DOHH2 (cell line): Measurements from ENCODE around the gene COL18A1.

Source experiments
- H3F3A ChIP-seq: fragments of 200-600 bp; sonication (generic), shearing (Covaris generic); 2 replicates; pipeline ENCODE4 v1.6.0; 2016; ENCODE audit warnings: antibody characterized with exemption, mild to moderate bottlenecking; ENCODE audit not compliant: control insufficient read depth, insufficient read depth
- H3K27ac ChIP-seq: fragments of 200-600 bp; sonication (generic); 2 replicates; pipeline ENCODE4 v1.5.1; 2014; ENCODE audit warnings: low read depth, mild to moderate bottlenecking, low read length, moderate library complexity
- H3K27me3 ChIP-seq: fragments of 200-600 bp; sonication (generic); 2 replicates; pipeline ENCODE4 v1.6.1; 2014; ENCODE audit warnings: mild to moderate bottlenecking, low read length, mixed read lengths; ENCODE audit not compliant: control insufficient read depth
- H3K36me3 ChIP-seq: fragments of 200-600 bp; sonication (generic); 2 replicates; pipeline ENCODE4 v1.6.1; 2014; ENCODE audit warnings: mild to moderate bottlenecking, low read length, moderate library complexity, mixed read lengths; ENCODE audit not compliant: control insufficient read depth
- H3K4me1 ChIP-seq: fragments of 200-600 bp; sonication (generic); 2 replicates; pipeline ENCODE4 v1.6.1; 2014; ENCODE audit warnings: mild to moderate bottlenecking, low read length, mixed read lengths; ENCODE audit not compliant: control insufficient read depth
- H3K4me2 ChIP-seq: fragments of 200-600 bp; sonication (generic); 2 replicates; pipeline ENCODE4 v1.6.0; 2014; ENCODE audit warnings: mild to moderate bottlenecking, low read length, moderate library complexity
- H3K4me3 ChIP-seq: fragments of 200-600 bp; sonication (generic); 2 replicates; pipeline ENCODE4 v1.5.1; 2014; ENCODE audit warnings: mild to moderate bottlenecking, low read length, mixed read lengths
- H3K79me2 ChIP-seq: fragments of 200-600 bp; sonication (generic); 2 replicates; pipeline ENCODE4 v1.6.1; 2014; ENCODE audit warnings: mild to moderate bottlenecking, low read length, mixed read lengths; ENCODE audit not compliant: control insufficient read depth
- H3K9me2 ChIP-seq: fragments of 200-600 bp; sonication (generic); replicated peaks from 2 replicates; pipeline ENCODE4 v1.6.1; 2014; ENCODE audit warnings: mild to moderate bottlenecking, low read length, mixed read lengths; ENCODE audit not compliant: control insufficient read depth
- H3K9me3 ChIP-seq: fragments of 200-600 bp; sonication (generic); 2 replicates; pipeline ENCODE4 v1.6.1; 2014; ENCODE audit warnings: antibody characterized with exemption, low read length, mixed read lengths; ENCODE audit not compliant: control insufficient read depth, insufficient read depth
- H4K20me1 ChIP-seq: fragments of 200-600 bp; sonication (generic); 2 replicates; pipeline ENCODE4 v1.6.0; 2014; ENCODE audit warnings: low read depth, mild to moderate bottlenecking, antibody characterized with exemption, low read length, moderate library complexity; ENCODE audit not compliant: control insufficient read depth, insufficient read depth
- EZH2phosphoT487 ChIP-seq: fragments of 200-600 bp; sonication (generic); IDR thresholded peaks from 2 replicates; pipeline ENCODE4 v1.6.1; 2017; ENCODE audit warnings: borderline replicate concordance, mild to moderate bottlenecking, antibody characterized with exemption, low read length, moderate library complexity, mixed read lengths
- TF ChIP-seq, protein P1 (sequence below): fragments of 200-600 bp; sonication (generic); IDR thresholded peaks from one replicate; pipeline ENCODE4 v1.5.1; 2014; ENCODE audit warnings: antibody characterized with exemption, mild to moderate bottlenecking, low read depth, low read length; ENCODE audit not compliant: poor library complexity, severe bottlenecking

The COL18A1 gene

DNA sequence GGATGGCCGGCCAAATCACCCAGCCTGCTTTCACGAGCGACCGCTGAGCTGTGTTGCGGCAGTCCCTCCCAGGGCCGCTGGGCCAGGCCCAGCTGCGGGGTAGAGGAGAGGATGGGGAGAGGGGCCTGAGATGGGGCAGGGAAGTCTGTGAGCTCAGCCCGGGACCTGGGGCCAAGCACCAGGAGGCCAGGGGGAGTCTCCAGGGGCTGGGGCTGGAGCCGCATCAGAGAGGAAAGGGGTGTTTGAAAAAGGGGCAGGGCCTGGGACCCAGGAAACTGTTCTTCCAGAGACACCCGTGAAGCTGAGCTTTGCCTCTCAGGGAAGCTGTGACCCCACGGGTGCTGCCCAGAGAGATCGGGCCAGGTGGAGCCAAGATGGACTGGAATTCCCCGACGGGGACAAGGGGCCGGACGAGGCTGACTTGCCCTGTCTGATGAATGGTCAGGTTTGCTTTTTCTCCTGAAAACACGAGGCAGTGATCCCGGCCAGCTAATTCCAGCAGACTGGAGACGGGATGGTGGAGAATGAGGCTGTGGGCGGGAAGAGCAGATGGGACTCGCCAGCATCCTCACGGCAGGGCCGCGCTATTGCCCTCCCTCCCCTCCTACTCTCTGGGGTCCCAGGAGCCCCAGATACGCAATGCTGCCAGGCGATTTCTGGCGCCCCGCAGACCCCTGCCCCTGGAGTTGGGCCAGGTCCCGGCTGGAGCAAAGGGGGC is 40.3 kb upstream of the COL18A1 start:
- H3F3A ChIP-seq = no peaks in the 10 kb centered on the region
- H4K20me1 ChIP-seq = no peaks in the 10 kb centered on the region
- H3K9me2 ChIP-seq = no peaks in the 10 kb centered on the region
- H3K36me3 ChIP-seq = no peaks in the 10 kb centered on the region
- no peak overlapping the region for H3K27ac ChIP-seq
- no peak for TF ChIP-seq EZH2phosphoT487
- TF ChIP-seq, protein P1, sequence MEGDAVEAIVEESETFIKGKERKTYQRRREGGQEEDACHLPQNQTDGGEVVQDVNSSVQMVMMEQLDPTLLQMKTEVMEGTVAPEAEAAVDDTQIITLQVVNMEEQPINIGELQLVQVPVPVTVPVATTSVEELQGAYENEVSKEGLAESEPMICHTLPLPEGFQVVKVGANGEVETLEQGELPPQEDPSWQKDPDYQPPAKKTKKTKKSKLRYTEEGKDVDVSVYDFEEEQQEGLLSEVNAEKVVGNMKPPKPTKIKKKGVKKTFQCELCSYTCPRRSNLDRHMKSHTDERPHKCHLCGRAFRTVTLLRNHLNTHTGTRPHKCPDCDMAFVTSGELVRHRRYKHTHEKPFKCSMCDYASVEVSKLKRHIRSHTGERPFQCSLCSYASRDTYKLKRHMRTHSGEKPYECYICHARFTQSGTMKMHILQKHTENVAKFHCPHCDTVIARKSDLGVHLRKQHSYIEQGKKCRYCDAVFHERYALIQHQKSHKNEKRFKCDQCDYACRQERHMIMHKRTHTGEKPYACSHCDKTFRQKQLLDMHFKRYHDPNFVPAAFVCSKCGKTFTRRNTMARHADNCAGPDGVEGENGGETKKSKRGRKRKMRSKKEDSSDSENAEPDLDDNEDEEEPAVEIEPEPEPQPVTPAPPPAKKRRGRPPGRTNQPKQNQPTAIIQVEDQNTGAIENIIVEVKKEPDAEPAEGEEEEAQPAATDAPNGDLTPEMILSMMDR = no peak
- no peak overlapping the region for H3K4me3 ChIP-seq
- no peaks in the 10 kb centered on the region for H3K79me2 ChIP-seq
- no peak overlapping the region for H3K4me2 ChIP-seq
- no peaks in the 10 kb centered on the region for H3K9me3 ChIP-seq
- H3K27me3 ChIP-seq = no peaks in the 10 kb centered on the region
- H3K4me1 ChIP-seq = no peaks in the 10 kb centered on the region

DNA sequence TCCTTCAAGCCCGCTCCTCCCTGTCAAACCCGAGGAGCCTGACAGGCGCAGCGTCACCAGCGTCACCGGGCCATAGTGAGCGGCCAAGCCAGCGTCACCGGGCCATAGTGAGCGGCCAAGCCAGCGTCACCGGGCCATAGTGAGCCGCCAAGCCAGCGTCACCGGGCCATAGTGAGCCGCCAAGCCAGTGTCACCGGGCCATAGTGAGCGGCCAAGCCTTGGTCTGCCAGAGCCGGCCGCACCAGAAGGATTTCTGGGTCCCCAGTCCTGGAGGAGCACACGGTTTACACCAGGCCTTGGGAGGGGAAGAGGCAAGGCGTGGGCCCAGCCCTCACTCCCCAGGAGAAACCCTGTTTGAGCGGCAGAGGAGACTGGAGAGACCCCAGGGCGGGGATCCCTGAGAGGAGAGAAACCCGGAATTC is 39.8 kb upstream of the COL18A1 start:
- Histone ChIP-seq H3K4me2 (no peak overlapping the region), H3K27ac (no peak overlapping the region), H3K4me1 (peaks cover 4% of the 10 kb centered on the region)

DNA sequence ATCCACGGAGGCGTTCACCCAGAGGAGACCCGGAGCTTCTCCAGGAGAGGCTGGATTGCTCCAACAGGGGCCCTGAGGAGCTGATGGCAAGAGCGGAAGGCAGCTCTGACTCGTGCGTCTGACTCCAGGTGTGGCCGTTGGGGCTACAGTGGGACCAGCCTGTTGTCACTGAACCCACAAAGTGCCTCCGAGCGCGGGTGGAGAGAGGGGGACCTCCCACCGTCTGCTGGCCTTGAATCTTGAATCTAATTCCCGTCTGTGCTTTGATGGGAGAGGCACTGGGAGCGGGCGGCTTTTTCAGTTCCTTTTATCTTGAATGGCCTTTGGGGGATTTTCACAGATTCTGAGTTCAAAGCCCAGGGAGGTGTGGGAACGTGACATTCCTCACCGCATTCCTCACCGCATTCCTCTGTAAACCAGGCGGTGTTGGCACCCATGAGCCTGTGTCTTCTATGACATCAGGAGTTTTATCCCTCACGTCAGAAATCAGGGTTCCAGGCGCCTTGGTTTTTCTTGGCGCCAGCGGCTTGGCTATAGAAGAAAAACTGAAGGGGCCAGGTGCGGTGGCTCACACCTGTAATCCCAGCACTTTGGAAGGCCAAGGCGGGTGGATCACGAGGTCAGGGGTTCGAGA is 39.2 kb upstream of the COL18A1 start:
- H3K9me2 ChIP-seq = no peaks in the 10 kb centered on the region
- H3K27me3 ChIP-seq = no peaks in the 10 kb centered on the region
- H4K20me1 ChIP-seq = no peaks in the 10 kb centered on the region
- H3K36me3 ChIP-seq = no peaks in the 10 kb centered on the region
- no peaks in the 10 kb centered on the region for H3K9me3 ChIP-seq
- H3F3A ChIP-seq = no peaks in the 10 kb centered on the region
- H3K4me1 ChIP-seq = peaks cover 8% of the 10 kb centered on the region
- TF ChIP-seq, protein P1 = no peak
- H3K4me3 ChIP-seq = no peak overlapping the region
- no peak overlapping the region for H3K27ac ChIP-seq
- no peaks in the 10 kb centered on the region for H3K79me2 ChIP-seq
- no peak overlapping the region for H3K4me2 ChIP-seq

More for the DNA sequence above, 39.8 kb upstream of the COL18A1 start:
- H3K4me3 ChIP-seq = no peak overlapping the region
- H4K20me1 ChIP-seq = no peaks in the 10 kb centered on the region
- no peaks in the 10 kb centered on the region for H3F3A ChIP-seq
- no peaks in the 10 kb centered on the region for H3K9me3 ChIP-seq
- H3K27me3 ChIP-seq = no peaks in the 10 kb centered on the region
- no peaks in the 10 kb centered on the region for H3K9me2 ChIP-seq
- TF ChIP-seq EZH2phosphoT487 = no peak
- TF ChIP-seq, protein P1 = no peak
- no peaks in the 10 kb centered on the region for H3K79me2 ChIP-seq
- H3K36me3 ChIP-seq = no peaks in the 10 kb centered on the region
